Measurements from ENCODE around the gene PDF. TPM values are rescaled to one million over a fixed set of nuclear protein-coding genes. Genes with fewer than 3 reads are reported as not detected.

Gene PDF
- total RNA-seq, 1 experiment from 2014 or later = 9.1 TPM

DNA sequence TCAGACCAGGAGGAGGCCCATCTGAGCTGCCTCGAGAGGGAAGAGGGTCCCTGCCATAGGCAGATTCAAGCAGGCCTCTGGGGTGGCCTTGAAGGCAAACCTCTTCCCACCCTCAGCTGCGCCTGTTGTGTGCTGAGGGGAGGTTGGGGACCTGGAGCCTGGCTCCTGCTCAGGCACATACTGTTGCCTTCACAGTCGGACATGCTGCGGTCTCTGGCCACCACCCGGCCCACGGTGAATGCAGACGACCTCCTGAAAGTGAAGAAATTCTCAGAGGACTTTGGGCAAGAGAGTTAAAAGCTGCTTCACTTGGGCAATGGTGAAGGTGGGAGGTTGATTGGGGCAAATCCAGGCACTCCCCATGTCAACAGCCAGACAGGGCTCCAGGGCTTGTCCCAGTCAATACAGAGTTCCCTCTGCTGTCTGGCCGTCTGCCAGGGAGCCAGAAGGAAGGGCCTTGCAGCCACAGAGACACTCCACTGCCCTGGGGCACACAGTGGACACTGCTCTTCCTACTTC is 6.3 kb downstream of the PDF start:
- Histone ChIP-seq H3K4me3 (no peak overlapping the region), H3K27me3 (no peaks in the 10 kb centered on the region), H3K9me3 (no peaks in the 10 kb centered on the region), H3K36me3 (peaks cover 40% of the 10 kb centered on the region)
- no peak for DNase-seq

DNA sequence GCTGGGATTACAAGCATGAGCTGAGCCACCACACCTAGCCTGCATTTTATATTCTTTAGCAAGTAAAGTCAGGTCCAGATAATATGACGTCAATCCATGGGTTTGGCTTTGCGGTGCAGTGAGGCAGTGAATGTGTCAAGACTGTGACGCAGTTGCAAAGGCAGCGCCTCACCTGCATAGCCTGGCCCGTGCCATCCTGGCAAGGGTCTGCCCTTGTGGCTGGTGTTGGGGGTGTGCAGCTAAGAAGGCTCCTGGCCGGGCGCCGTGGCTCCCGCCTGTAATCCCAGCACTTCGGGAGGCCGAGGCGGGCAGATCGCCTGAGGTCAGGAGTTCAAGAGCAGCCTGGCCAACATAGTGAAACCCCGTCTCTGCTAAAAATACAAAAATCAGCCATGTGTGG is 7.0 kb downstream of the PDF start:
- no peaks in the 10 kb centered on the region for H3K27me3 ChIP-seq
- no peak for DNase-seq

DNA sequence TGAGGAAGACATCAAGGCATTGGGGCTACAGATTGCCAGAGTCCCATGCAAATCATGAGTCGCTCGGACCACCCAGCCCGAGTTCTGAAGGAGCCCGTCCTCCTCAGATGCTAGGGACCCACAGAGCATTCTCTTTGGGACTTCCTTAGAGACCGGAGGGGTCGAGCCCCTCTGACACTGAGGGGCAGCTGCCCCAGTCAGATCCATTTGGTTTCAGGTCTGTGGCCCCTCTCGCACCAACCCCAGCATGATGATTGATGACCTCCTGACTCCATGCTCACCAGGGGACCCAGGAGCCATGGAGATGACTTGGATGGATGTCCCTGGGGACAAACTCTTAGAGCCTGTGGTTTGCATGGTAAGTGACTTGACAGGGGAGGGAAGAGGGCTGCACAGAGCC is 8.0 kb downstream of the PDF start:
- peaks cover 32% of the 10 kb centered on the region for H3K36me3 ChIP-seq

More for the DNA sequence above, 7.0 kb downstream of the PDF start:
- Histone ChIP-seq H3K36me3 (peaks cover 37% of the 10 kb centered on the region), H3K9me3 (no peaks in the 10 kb centered on the region), H3K4me3 (no peak overlapping the region)

DNA sequence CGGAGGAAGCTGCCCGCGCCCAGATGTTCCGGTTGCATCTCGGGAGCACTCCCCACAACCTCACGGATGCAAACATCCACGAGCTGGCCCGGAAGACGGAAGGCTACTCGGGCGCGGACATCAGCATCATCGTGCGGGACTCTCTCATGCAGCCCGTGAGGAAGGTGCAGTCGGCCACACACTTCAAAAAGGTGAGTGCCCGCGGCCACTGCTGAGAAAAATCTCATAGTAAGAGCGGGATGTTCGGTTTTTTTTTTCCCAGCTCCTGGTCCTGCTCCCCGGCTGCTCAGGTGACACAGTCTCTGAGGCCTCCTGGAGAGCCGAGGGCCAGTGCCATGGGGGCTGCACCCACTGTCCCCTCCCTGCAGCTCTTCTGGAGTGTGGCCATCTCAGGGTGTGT is 9.3 kb downstream of the PDF start:
- Histone ChIP-seq H3K4me3 (no peak overlapping the region), H3K36me3 (peaks cover 28% of the 10 kb centered on the region), H3K9me3 (no peaks in the 10 kb centered on the region), H3K27me3 (no peaks in the 10 kb centered on the region)
- no peak for DNase-seq

More for the DNA sequence above, 8.0 kb downstream of the PDF start:
- Histone ChIP-seq H3K27me3 (no peaks in the 10 kb centered on the region), H3K4me3 (no peak overlapping the region), H3K9me3 (no peaks in the 10 kb centered on the region)
- DNase-seq = no peak

DNA sequence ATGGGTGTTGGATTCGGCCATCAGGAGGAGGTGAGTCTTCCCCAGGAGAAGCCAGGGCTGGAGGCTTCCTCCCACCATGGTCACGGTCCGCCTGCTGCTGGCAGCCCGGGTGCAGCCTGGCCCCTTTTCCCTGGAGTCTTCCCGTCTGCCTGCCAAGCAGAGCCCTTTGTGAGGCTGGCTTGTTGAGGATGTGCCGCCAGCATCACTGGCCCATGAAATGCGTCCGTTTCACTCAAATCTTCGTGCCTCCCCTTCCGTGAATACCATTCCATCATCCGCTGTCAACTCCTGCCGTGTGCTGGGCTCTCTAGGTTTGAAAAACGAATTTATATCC is 9.7 kb downstream of the PDF start:
- no peak for DNase-seq
- Histone ChIP-seq H3K4me3 (no peak overlapping the region), H3K27me3 (no peaks in the 10 kb centered on the region), H3K9me3 (no peaks in the 10 kb centered on the region), H3K36me3 (peaks cover 27% of the 10 kb centered on the region)

DNA sequence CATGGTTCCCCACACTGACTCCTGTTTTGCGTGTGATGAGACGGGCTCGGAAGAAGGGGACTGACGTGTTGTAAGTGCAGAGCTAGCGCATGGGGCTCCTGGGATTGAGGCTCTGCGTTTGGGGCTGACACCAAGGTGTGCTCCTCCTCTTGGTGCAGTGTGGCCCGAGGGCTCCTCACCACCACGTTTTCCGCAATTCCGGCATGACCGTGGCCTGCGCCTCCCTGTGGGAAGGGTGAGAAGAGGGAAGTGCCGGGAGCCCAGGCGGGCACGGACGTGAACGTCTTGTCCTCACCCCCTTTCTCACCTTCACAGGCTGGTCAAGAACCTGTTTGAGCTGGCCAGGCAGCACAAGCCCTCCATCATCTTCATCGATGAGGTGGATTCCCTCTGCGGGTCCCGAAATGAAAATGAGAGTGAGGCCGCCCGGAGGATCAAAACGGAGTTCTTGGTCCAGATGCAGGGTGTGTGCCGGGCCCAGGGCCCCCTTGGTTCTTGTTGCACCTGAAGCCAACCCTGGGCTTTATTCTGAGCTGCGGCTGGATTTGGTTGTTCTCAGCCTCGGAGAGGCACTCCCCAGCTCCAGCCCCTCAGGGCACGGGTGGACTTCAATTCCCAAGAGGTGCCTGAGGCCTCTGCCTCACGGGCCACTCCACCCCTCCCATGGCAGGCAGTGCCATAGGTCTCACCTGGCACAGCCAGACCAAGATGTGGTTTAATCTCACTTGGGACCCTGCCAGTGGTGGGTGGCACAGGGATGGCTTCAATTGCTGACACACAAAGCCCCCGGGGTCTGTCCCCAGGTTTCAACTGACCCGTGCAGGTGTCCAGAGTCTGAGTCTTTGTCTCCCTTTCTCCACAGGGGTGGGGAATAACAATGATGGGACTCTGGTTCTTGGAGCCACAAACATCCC is 10.3 kb downstream of the PDF start:
- H3K4me3 ChIP-seq = no peak overlapping the region
- H3K36me3 ChIP-seq = peaks cover 29% of the 10 kb centered on the region
- H3K9me3 ChIP-seq = no peaks in the 10 kb centered on the region
- no peaks in the 10 kb centered on the region for H3K27me3 ChIP-seq
- DNase-seq = no peak

DNA sequence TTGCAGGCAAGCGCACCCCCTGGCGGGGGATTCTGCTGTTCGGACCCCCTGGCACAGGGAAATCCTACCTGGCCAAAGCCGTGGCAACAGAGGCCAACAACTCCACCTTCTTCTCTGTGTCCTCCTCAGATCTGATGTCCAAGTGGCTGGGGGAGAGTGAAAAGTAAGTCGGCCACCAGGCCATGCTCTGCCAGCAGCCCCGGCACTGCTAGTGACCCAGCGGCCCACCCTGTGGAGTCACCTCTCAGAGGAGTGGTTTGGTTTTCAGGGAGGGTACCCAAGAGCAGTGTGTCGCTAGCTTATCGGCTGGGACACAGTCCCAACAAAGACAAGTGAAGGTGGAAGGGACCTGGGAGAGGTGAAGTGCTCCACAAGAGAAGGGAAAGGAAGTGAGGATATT is 11.0 kb downstream of the PDF start:
- H3K27me3 ChIP-seq = no peaks in the 10 kb centered on the region
- no peak overlapping the region for H3K4me3 ChIP-seq
- peaks cover 26% of the 10 kb centered on the region for H3K36me3 ChIP-seq
- DNase-seq = no peak
- no peaks in the 10 kb centered on the region for H3K9me3 ChIP-seq

DNA sequence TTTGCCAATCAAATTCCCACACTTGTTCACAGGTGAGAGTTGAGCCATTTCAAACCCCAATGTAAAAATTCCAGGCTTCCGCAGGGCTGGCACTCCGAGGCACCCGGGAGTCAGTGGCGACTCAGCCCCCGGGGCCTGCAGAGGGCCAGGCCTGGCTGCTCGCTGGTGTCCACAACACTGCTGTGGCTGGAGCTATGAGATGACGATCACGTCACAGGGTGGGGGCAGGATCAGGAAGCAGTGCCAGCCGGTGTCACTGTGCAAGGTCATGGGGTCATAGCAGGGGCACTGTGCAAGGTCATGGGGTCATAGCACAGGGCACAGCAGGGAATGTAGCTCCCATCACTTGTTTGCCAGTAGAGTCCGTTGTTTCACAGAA is 11.5 kb downstream of the PDF start:
- no peaks in the 10 kb centered on the region for H3K27me3 ChIP-seq
- DNase-seq = no peak
- H3K36me3 ChIP-seq = peaks cover 25% of the 10 kb centered on the region
- no peaks in the 10 kb centered on the region for H3K9me3 ChIP-seq
- H3K4me3 ChIP-seq = no peak overlapping the region

DNA sequence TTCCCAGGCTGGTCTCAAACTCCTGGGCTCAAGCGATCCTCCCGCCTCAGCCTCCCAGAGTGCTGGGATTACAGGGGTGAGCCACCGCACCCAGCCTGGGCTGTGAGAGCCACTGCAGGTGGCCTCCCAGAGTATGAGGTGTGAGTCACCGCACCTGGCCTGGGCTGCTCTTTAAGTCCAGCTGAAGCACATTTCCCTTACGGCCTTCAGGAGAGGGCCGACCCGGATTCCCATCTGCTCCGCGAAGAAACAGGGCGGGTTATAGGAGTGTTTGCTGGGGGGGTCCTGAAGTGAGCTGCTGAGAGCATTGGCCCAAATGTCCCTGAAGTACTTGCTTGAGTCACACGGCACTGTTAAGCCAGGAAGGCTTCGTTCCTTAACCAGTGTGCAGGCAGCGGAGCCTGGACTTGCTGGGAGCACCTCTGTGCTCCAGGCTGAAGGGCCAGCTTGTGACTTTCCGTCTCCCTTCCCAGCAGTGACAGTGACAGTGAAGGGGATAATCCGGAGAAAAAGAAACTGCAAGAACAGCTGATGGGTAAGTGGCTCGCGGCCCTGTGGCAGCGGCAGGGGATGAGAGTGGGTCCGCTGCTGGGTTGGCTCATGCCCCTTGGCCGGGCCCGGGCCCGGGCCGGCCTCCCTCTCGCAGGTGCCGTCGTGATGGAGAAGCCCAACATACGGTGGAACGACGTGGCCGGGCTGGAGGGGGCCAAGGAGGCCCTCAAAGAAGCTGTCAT is 12.0 kb downstream of the PDF start:
- Histone ChIP-seq H3K27me3 (no peaks in the 10 kb centered on the region), H3K36me3 (peaks cover 28% of the 10 kb centered on the region), H3K4me3 (no peak overlapping the region), H3K9me3 (no peaks in the 10 kb centered on the region)
- DNase-seq = no peak

DNA sequence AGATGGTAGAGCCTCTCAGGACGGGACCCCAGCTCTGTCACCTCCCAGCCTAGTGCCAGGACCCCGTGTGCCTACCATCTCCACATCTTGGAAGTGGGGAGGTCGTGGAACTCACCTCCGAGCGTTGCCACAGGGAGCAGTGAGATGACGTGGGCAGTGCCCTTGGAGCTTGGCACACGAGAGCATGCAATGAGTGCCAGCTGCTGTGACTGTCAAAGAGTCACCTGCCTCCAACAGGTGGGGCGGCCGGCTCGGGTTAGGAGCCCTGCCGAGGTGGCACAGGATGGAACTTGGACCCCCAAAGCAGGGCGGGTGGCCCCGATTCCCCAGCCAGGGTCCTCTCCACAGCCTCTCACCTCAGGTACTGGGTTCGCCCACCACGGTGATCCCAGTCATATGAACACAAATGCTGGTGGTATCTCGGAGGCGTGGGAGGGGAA is 13.8 kb downstream of the PDF start:
- Histone ChIP-seq H3K9me3 (no peaks in the 10 kb centered on the region), H3K4me3 (no peak overlapping the region), H3K27me3 (no peaks in the 10 kb centered on the region), H3K36me3 (peaks cover 24% of the 10 kb centered on the region)
- DNase-seq = no peak

DNA sequence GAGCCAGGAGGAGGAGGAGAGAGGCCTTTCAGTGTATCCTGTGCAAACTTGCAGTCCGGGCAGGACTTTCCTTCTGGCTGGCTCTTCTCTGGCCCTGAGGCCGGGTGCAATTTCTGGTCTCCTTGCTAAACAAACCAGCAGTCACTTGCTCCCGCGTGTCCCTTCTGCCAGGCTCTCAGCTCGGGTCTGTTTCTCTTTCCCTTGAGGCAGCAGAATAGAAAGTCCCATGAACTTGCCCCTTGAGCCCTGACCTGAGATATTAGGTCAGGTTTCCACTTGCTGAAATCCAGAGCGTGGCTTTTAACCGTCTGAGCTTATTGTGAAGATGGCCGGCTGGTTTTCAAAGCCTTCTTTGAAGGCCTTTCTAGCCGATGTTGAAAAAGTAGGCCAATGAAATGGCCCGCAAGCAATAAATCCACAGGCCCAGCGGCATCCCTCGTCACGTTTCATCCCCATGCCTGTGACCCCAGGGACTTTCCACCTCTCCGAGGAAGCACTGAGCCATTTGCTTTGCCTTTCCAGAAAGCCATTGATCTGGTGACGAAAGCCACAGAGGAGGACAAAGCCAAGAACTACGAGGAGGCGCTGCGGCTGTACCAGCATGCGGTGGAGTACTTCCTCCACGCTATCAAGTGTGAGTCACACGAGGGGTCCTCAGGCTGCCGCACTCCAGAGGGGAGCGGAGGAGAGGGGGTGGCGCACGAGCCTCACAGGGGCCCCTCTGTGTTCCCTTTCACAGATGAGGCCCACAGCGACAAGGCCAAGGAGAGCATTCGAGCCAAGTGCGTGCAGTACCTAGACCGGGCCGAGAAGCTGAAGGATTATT is 14.7 kb downstream of the PDF start:
- Histone ChIP-seq H3K4me3 (no peak overlapping the region), H3K9me3 (no peaks in the 10 kb centered on the region), H3K27me3 (no peaks in the 10 kb centered on the region), H3K36me3 (peaks cover 20% of the 10 kb centered on the region)
- DNase-seq = no peak

DNA sequence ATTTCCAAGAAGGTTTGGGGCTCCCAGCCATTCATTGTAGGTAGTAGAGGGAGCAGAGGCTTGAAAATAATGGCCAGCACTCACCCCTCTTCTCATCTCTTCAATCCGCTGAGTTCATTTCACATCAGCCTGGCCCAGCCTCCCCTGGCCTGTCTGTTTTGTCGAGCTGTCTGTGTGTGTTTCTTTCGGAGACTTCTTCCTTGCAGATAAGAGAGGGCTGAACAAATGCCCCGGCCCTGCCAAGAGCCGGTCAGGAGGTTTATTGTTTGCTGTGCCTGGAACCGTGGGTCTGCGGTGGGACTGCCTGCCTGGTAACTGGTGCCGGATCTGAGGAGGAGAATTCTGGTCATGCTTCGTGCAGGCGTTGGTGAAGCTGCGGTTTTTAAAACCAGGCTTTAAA is 15.9 kb downstream of the PDF start:
- Histone ChIP-seq H3K9me3 (no peaks in the 10 kb centered on the region), H3K36me3 (peaks cover 20% of the 10 kb centered on the region), H3K27me3 (no peaks in the 10 kb centered on the region), H3K4me3 (no peak overlapping the region)
- DNase-seq = no peak

DNA sequence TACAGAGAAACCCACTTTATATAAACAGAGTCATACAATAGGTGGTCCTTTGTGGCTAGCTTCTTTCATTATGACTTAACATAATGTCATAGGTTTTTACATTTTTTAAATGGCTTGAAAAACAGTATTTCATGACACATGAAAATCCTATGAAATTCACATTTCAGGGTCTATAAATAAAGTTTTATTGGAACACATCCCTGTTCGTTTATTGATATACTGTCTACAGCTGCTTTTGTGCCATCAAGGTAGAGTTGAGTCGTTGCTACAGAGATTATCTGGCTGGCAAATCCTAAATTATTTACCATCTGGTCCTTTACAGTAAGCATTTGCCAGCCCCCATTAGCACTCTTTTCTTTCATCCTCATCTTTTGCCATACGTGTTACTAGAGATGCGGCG is 16.9 kb downstream of the PDF start:
- H3K9me3 ChIP-seq = no peaks in the 10 kb centered on the region
- H3K36me3 ChIP-seq = peaks cover 20% of the 10 kb centered on the region
- no peaks in the 10 kb centered on the region for H3K27me3 ChIP-seq
- DNase-seq = no peak
- no peak overlapping the region for H3K4me3 ChIP-seq

DNA sequence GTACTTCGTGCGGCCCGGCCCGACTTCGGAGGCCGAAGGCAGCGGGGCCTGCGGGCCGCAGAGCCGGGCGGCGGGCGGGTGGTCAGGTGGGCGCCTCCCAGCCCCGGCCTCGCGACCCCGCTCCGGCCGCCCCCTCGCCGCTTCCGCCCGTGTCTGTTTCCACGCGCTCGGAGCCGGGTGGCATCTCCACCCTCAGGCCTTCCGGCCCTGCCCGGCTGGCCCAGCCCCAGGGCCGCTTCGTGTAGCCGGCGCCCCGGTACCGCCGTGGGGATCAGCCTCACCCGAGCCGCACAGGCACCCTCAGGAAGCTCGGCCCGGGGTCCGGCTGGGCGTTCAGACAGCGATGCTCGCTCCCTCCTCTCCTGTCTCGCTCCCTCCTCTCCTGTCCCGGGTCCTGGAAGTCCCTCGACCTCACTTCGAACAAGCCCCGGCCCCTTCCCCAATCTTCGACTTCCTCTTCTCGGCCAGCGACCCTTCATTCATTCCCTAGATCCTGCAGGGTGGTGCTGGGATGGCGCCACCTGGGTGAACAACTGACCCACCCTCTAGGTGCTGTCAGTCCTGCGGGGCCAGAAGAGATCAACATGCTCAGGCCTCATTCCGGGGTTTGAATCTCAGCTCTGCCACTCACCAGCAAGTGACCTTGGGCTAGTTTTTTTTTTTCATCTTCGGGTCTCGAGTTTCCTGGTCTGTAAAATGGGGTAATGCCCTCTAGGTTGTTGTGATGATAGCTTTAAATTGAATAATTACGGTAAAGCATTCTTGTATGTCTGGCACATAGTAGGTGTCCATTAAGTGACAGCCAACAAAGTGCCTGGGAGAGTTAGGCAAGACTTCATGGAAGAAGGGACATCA is 18.6 kb downstream of the PDF start:
- H3K4me3 ChIP-seq = peak overlapping the region; percentile 71
- H3K27me3 ChIP-seq = no peaks in the 10 kb centered on the region
- H3K36me3 ChIP-seq = peaks cover 18% of the 10 kb centered on the region
- no peaks in the 10 kb centered on the region for H3K9me3 ChIP-seq
- DNase-seq = peak; percentile 25

DNA sequence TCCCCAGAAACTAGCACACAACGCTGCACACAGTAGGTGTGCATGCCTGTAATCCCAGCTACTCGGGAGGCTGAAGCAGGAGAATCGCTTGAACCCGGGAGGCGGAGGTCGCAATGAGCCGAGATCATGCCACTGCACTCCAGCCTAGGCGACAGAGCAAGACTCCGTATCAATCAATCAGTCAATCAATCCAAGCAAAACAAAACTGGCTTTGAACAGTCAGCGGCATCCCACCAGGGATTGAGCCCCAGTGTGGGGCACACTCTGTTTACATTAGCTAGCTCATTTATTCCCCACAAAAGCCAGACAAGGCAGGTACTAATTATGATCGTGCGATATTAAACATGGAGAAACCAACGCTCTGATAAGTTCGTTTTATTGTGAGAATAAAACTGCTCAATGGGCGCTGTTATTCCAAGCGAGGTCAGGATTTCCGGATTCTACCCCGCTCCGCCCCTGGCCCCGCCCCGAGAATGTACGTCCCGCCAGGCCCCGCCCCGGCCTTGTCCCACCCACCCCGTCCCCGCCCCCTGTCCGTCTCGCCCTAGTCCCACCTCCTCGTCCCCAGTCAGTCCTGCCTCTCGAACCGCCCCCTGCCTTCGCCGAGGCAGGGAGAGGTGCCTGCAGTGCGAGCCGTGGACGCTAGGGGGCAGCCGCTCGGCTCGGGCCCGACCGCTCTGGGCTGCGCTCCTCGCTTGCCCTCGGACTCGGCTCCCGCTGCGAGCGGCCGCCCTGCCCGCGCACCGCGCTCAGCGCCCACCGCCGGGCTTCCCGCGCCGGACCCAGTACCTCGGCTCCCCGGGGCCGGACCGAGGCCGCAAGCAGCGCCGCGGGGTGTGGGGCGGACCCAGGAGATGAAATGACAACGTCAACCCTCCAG is 19.5 kb downstream of the PDF start, which contains the start of gene VPS4A:
Gene VPS4A, plus strand, starts transcription at position 698 of the 880 bp plus-strand sequence. Its CDS starts 162 bp downstream, at position 860.
- peak; percentile 85 for DNase-seq
- Histone ChIP-seq H3K27me3 (no peaks in the 10 kb centered on the region), H3K4me3 (peak within 1 kb of the TSS; percentile 71), H3K36me3 (peaks cover 15% of the 10 kb centered on the region), H3K9me3 (no peaks in the 10 kb centered on the region)
